HG03575 (cell line): Measurements from ENCODE around the gene ASTN2.
"Not testable (repeated sequence)": the region's sequence is repeated elsewhere in the genome, so short reads cannot be mapped to it uniquely, and the experiment has no call there.

ENCODE experiments used
- ATAC-seq: cut with Tn5 transposase; IDR thresholded peaks from one replicate; pipeline ENCODE4 v1.9.1; 2021; ENCODE audit not compliant: unreplicated experiment, insufficient number of reproducible peaks, low FRiP score; ENCODE audit errors: extremely low read depth

The ASTN2 gene

GRCh38 chr9:117074342-117074662, 340.6 kb downstream of the ASTN2 start:
- no peak for ATAC-seq

GRCh38 chr9:117073539-117074341, 341.1 kb downstream of the ASTN2 start:
- ATAC-seq, result no peak

- no peak for ATAC-seq
Measured at GRCh38 chr9:117073071-117073470, 341.8 kb downstream of the ASTN2 start.

GRCh38 chr9:117072216-117072615, 342.6 kb downstream of the ASTN2 start:
- no peak for ATAC-seq

GRCh38 chr9:117071673-117072207, 343.1 kb downstream of the ASTN2 start:
- ATAC-seq, result not testable (repeated sequence)

GRCh38 chr9:117063721-117064471, 351.0 kb downstream of the ASTN2 start:
- ATAC-seq, result no peak

- ATAC-seq, result no peak
Measured at GRCh38 chr9:117060963-117061362, 353.9 kb downstream of the ASTN2 start.

GRCh38 chr9:117050007-117050406, 364.9 kb downstream of the ASTN2 start:
- ATAC-seq, result no peak

- peak; percentile 64 for ATAC-seq
Measured at GRCh38 chr9:117046666-117047327, 368.1 kb downstream of the ASTN2 start.

- no peak for ATAC-seq
Measured at GRCh38 chr9:117044241-117044640, 370.6 kb downstream of the ASTN2 start.

- no peak for ATAC-seq
Measured at GRCh38 chr9:117043159-117043558, 371.7 kb downstream of the ASTN2 start.

- no peak for ATAC-seq
Measured at GRCh38 chr9:117035546-117035945, 379.3 kb downstream of the ASTN2 start.

- no peak for ATAC-seq
Measured at GRCh38 chr9:117034866-117035265, 380.0 kb downstream of the ASTN2 start.

- no peak for ATAC-seq
Measured at GRCh38 chr9:117030254-117030768, 384.5 kb downstream of the ASTN2 start.

- no peak for ATAC-seq
Measured at GRCh38 chr9:117029341-117029740, 385.5 kb downstream of the ASTN2 start.

GRCh38 chr9:117028103-117028858, 386.6 kb downstream of the ASTN2 start:
- no peak for ATAC-seq

GRCh38 chr9:117021906-117022305, 393.0 kb downstream of the ASTN2 start:
- no peak for ATAC-seq

- ATAC-seq, result no peak
Measured at GRCh38 chr9:117018966-117019617, 395.8 kb downstream of the ASTN2 start.
